ENCODE data around the gene SIX5. TPM values are rescaled to one million over a fixed set of nuclear protein-coding genes. Genes with fewer than 3 reads are reported as not detected.

SIX5 gene
- total RNA-seq, 1 experiment from 2014 or later: 23.6 TPM

GRCh38 chr19:45782820-45783785 lies 14.1 kb upstream of the SIX5 start:
- POLR2A ChIA-PET (ENCODE audit: low non-redundant PET): interaction anchor here (0.7 kb wide), 1 partner anchor 14 kb away, joined by 21 read pairs; the partner anchor contains the start of gene SIX5
- intact Hi-C loops (cut with micrococcal nuclease; ENCODE audit: unreplicated experiment): no loop called here
- Histone ChIP-seq H3K4me1 (ENCODE audit: insufficient read depth, low read length, poor library complexity, severe bottlenecking) (no peaks in the 10 kb centered on the region), H3K36me3 (ENCODE audit: insufficient read depth, low read length, poor library complexity, severe bottlenecking) (peaks cover 34% of the 10 kb centered on the region), H3K4me3 (ENCODE audit: low read depth, low read length, poor library complexity, severe bottlenecking) (no peak overlapping the region), H3K9me3 (ENCODE audit: low read depth, low read length, poor library complexity, severe bottlenecking) (no peaks in the 10 kb centered on the region), H3K27me3 (replicated peaks; ENCODE audit: insufficient read depth, low read depth, low read length, poor library complexity) (no peaks in the 10 kb centered on the region), H3K27ac (ENCODE audit: low read depth, low read length, poor library complexity, severe bottlenecking) (peak overlapping the region; percentile 16)
- no peak for DNase-seq (ENCODE audit: low spot score)
- no peak for TF ChIP-seq EZH2 (IDR thresholded peaks at IDR 0.05; ENCODE audit: borderline replicate concordance, low read depth, low read length, poor library complexity, severe bottlenecking)
- TF ChIP-seq, protein P1, sequence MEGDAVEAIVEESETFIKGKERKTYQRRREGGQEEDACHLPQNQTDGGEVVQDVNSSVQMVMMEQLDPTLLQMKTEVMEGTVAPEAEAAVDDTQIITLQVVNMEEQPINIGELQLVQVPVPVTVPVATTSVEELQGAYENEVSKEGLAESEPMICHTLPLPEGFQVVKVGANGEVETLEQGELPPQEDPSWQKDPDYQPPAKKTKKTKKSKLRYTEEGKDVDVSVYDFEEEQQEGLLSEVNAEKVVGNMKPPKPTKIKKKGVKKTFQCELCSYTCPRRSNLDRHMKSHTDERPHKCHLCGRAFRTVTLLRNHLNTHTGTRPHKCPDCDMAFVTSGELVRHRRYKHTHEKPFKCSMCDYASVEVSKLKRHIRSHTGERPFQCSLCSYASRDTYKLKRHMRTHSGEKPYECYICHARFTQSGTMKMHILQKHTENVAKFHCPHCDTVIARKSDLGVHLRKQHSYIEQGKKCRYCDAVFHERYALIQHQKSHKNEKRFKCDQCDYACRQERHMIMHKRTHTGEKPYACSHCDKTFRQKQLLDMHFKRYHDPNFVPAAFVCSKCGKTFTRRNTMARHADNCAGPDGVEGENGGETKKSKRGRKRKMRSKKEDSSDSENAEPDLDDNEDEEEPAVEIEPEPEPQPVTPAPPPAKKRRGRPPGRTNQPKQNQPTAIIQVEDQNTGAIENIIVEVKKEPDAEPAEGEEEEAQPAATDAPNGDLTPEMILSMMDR (conservative IDR thresholded peaks at IDR 0.05; ENCODE audit: low read depth, low read length): no peak
- CTCF ChIA-PET: interaction anchor here (0.7 kb wide), 1 partner anchor 13 kb away, joined by 5 read pairs; no protein-coding TSS in a partner anchor
- BruUV-seq (replicated peaks): no TSS peak

DNA sequence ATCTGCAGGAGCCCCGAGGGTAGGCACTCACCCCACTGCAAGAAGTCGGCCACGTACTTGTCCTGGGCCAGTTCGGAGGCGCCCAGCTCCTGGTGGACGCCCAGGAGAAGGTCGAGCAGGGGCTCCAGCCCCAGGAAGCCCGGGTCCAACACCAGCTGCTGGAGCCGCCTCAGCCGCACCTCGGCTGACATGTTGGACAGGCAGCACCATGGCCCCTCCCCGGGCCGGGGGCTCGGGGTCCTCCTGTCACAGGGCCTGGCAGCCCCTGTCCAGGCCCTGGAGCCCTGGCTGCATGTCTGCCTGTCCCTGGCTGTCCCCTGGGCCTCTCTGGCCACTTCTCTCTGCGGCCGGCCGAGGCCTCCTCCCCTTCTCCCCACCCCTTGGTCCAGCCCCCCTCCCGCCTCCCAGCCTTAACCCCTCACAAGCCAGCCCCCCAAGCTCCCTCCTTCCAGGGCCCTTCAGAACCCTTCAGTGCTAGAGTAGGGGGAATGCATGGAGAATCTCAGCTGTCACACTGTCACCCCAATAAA lies 13.2 kb upstream of the SIX5 start, which contains the start of gene DMPK:
Gene DMPK, minus strand, starts transcription at position 329 of the 530 bp plus-strand sequence. Its CDS starts 138 bp downstream, at position 191.
- intact Hi-C loops (cut with micrococcal nuclease; ENCODE audit: unreplicated experiment): no loop called here
- DNase-seq (ENCODE audit: low spot score): no peak
- H3K36me3 ChIP-seq (ENCODE audit: insufficient read depth, low read length, poor library complexity, severe bottlenecking): peaks cover 38% of the 10 kb centered on the region
- CTCF ChIA-PET: interaction anchor here (0.7 kb wide), 1 partner anchor 12 kb away, joined by 5 read pairs; no protein-coding TSS in a partner anchor
- TF ChIP-seq EZH2 (IDR thresholded peaks at IDR 0.05; ENCODE audit: borderline replicate concordance, low read depth, low read length, poor library complexity, severe bottlenecking): no peak
- TF ChIP-seq, protein P1 (conservative IDR thresholded peaks at IDR 0.05; ENCODE audit: low read depth, low read length): no peak
- no peaks in the 10 kb centered on the region for H3K9me3 ChIP-seq (ENCODE audit: low read depth, low read length, poor library complexity, severe bottlenecking)
- no peaks in the 10 kb centered on the region for H3K4me1 ChIP-seq (ENCODE audit: insufficient read depth, low read length, poor library complexity, severe bottlenecking)
- H3K4me3 ChIP-seq (ENCODE audit: low read depth, low read length, poor library complexity, severe bottlenecking): no peak within 1 kb of the TSS
- no peaks in the 10 kb centered on the region for H3K27me3 ChIP-seq (replicated peaks; ENCODE audit: insufficient read depth, low read depth, low read length, poor library complexity)
- no TSS peak for BruUV-seq (replicated peaks)
- POLR2A ChIA-PET (ENCODE audit: low non-redundant PET): interaction anchor here (0.5 to 0.7 kb wide), 2 partner anchors 13 to 180 kb away, joined by 3 to 21 read pairs; partner anchors contain the start of gene SIX5
- H3K27ac ChIP-seq (ENCODE audit: low read depth, low read length, poor library complexity, severe bottlenecking): peak within 1 kb of the TSS; percentile 16

GRCh38 chr19:45781214-45782161 lies 12.4 kb upstream of the SIX5 start:
- H3K4me1 ChIP-seq (ENCODE audit: insufficient read depth, low read length, poor library complexity, severe bottlenecking): no peaks in the 10 kb centered on the region
- ChIA-PET POLR2A (ENCODE audit: low non-redundant PET) (interaction anchor here (0.5 kb wide), 1 partner anchor 180 kb away, joined by 3 read pairs; no protein-coding TSS in a partner anchor), CTCF (no interaction called here)
- BruUV-seq (replicated peaks): no TSS peak
- no peaks in the 10 kb centered on the region for H3K27me3 ChIP-seq (replicated peaks; ENCODE audit: insufficient read depth, low read depth, low read length, poor library complexity)
- DNase-seq (ENCODE audit: low spot score): no peak
- H3K36me3 ChIP-seq (ENCODE audit: insufficient read depth, low read length, poor library complexity, severe bottlenecking): peaks cover 38% of the 10 kb centered on the region
- TF ChIP-seq, protein P1 (conservative IDR thresholded peaks at IDR 0.05; ENCODE audit: low read depth, low read length): no peak
- no peak for TF ChIP-seq EZH2 (IDR thresholded peaks at IDR 0.05; ENCODE audit: borderline replicate concordance, low read depth, low read length, poor library complexity, severe bottlenecking)
- no peak overlapping the region for H3K4me3 ChIP-seq (ENCODE audit: low read depth, low read length, poor library complexity, severe bottlenecking)
- no peak overlapping the region for H3K27ac ChIP-seq (ENCODE audit: low read depth, low read length, poor library complexity, severe bottlenecking)
- intact Hi-C loops (cut with micrococcal nuclease; ENCODE audit: unreplicated experiment): no loop called here
- H3K9me3 ChIP-seq (ENCODE audit: low read depth, low read length, poor library complexity, severe bottlenecking): no peaks in the 10 kb centered on the region

All from A673 (cell line).